HS-27A (cell line): ENCODE data around the gene ZG16.
"Not testable (repeated sequence)": the region's sequence is repeated elsewhere in the genome, so short reads cannot be mapped to it uniquely, and the experiment has no call there.

Experiments used
- DNase-seq: peaks from one replicate; pipeline ENCODE4 v3.0.0-alpha.2; 2012; ENCODE audit warnings: low read depth, missing footprints

The ZG16 gene

DNA sequence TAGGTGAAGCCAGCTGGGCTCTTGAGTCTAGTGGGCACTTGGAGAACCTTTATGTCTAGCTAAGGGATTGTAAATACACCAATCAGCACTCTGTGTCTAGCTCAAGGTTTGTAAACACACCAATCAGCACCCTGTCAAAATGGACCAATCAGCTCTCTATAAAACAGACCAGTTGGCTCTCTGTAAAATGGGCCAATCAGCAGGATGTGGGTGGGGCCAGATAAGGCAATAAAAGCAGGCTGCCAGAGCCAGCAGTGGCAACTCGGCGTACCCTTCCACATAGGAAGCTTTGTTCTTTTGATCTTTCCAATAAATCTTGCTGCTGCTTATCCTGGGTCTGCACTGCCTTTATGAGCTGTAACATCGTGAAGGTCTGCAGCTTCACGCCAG lies 29.3 kb upstream of the ZG16 start:
- DNase-seq, result not testable (repeated sequence)

DNA sequence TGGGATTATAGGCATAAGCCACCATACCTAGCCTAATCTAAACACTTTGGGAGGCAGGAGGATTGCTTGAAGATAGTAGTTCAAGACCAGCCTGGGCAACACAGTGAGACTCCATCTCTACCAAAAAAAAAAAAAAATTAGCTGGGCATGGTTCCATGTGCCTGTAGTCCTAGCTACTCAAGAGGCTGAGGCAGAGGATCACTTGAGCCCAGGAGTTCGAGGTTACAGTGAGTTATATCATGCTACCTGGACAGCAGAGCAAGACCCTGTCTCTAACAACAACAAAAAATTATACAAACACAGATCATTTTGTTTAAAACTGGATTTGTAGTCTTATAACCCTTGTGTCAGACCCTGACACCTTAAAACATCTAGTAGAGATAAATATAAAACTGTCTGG lies 24.5 kb upstream of the ZG16 start:
- DNase-seq, result no peak

DNA sequence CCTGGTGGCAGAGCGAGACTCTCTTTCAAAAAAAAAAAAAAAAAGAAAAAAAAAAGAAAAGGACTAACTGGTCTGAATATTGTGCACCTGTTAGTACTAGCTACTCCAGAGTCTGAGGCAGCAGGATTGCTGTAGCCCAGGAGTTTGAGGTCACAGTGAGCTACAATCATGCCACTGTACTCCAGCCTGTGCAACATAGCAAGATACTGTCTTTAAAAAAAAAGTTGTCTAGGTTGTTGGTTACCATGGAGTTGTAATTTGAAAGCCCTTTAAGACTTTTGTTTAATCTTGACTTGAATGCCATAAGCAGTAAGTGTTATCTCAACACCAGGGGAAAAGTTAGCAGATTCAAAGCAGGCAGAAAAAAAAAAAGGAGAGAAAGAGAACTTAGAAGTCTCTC lies 21.4 kb upstream of the ZG16 start:
- no peak for DNase-seq

DNA sequence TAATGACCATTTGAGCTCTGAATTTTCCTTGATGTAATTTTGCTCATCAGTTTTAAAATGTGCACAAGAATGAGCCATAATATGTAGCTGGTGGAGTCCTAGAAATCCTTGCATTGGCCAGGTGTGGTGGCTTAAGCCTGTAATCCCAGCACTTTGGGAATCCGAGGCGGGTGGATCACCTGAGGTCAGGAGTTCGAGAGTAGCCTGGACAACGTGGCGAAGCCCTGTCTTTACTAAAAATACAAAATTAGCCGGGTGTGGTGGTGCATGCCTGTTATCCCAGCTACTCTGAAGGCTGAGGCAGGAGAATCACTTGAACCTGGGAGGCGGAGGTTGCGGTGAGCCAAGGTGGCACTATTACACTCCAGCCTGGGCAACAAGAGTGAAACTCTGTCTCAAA lies 21.0 kb upstream of the ZG16 start:
- not testable (repeated sequence) for DNase-seq

DNA sequence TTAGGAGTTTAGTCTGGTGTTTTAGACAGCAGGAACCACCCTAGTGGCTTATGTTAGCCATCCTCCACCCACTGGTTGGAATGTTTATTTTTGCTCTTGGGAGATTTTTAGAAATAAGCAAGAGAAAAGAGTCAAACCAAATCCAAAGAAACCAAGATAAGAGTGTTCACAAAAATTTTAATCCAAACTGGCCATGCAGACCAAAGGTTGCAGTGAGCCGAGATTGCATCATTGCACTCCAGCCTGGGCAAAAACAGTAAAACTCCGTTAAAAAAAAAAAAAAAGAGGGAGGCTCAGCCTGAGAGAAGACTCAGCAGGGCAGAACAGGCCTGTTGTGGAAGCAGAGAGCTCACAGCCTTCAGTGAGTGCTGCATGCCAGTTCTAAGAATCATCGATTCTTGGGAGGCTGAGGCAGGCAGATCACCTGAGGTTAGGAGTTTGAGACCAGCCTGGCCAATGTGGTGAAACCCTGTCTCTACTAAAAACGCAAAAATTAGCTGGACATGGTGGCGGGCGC lies 20.0 kb upstream of the ZG16 start:
- no peak for DNase-seq

DNA sequence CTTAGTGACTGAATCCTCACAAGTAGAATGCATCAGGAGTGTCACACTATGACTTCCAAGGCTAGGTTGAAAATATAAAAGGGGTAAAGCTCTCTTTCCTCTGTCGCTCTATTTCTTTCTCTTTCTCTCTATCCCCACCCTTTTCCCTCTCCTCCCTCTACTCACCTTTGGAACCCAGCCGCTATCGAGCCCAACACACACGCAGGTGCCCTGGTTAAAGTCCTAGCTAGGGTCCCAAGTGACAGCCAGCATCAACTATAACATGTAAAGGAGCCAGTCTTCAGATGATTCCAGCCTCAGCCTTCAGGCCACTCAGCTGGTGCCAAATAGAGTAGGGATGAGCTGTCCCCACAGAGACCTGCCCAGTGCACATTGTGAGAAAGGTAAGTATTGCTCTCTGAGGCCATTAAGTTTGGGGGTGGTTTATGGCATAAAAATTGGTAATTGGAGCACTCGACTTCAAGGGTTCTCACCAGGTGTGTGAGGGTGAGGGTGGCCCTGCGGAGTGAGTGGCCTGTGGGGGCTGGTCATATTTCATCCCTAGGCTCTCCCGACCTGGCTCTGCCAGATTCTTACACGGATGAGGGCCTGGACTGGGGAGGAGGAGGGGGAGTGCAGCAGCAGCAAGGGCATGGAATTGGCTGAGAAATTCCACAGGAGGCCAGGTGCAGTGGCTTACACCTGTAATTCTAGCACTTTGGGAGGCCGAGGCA lies 17.3 kb upstream of the ZG16 start:
- DNase-seq, result no peak

DNA sequence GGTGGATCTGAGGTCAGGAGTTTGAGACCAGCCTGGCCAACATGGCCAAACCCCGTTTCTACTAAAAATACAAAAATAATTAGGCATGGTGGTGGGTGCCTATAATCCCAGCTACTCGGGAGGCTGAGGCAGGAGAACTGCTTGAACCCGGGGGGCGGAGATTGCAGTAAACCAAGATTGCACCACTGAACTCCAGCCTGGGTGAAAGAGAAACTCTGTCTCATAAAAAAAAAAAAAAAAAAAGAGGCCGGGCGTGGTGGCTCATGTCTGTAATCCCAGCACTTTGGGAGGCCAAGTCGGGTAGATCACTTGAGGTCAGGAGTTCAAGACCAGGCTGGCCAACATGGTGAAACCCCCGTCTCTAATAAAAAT lies 16.8 kb upstream of the ZG16 start:
- DNase-seq, result not testable (repeated sequence)

DNA sequence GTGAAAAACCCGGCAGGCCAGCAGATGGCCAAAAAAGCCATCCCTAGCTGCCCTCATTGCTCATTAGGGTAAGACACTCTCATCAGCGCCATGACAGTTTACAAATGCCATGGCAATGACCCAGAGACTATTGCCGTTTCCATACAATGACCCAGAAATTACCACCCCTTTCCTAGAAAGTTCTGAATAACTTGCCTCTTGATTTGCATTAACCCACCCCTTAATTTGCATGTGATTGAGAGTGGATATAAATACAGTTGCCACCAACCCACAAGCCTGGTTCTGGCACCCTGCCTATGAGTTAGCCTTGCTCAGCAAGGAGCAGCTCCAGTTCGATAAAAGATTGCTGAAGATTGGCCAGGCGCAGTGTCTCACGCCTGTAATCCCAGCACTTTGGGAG lies 16.2 kb upstream of the ZG16 start:
- DNase-seq, result no peak

DNA sequence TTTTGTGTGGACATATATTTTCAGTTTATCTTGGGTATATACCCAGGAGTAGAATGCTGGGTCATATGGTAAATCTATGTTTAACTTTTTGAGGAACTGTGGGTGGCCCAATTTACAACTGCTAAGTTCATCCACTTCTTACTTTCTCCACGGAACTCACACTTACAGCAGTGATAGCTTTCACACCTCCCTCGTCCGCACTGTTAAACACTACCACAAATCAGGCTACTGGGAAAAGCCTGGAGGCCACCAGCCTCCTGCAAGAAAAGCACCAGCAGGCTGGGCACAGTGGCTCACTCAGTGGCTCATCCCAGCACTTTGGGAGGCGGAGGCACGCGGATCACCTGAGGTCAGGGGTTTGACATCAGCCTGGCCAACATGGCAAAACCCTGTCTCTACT lies 14.7 kb upstream of the ZG16 start:
- no peak for DNase-seq

DNA sequence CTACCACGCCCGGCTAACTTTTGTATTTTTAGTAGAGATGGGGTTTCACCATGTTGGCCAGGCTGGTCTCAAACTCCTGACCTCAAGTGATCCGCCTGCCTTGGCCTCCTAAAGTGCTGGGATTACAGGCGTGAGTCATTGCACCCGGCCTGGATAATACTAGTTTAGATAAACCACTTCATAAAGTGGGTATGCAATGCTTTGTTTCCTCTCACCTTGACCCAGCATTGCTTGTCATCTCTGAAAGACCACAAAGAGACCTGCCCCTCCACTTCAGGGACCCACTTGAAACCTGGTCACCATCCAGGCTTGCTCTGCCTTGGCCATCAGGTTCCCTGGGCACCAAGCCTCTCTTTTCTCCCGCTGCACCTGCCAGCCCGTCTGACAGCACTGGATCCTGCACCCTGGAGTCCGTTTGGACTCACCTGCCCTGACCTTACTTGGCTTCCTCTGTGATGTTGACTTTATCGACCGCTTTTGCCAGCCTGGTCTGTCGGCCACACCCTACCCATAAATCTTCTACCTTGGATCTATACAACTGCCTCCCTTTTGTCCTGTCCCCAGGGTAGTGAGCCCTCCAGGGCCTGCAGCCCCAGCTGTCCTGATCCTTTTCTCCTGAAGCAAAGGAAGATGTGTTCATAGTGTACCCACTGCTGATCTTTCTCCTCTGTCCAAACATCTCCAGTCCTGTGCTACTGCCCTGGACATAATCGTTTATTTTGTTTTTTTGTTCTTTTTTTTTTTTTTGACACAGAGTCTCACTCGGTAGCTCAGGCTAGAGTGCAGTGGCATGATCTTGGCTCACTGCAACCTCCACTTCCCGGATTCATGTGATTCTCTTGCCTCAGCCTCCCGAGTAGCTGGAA lies 12.7 kb upstream of the ZG16 start:
- DNase-seq, result no peak

DNA sequence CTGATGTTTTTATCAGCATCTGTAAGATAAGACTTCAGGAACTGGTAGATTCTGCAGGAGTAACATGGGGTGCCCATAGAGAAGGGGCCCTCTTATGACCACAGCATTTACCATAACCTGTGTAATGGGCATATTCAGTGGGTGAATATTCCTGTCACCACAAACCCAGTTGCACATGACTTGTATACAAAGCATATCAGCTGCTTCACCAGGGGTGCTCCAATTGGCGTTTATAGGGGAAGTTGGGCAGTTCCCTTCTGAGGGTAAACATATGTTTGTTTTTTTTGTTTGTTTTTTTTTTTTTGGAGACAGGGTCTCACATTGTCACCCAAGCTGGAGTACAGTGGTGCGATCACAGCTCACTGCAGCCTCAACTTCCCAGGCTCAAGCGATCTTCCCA lies 11.5 kb upstream of the ZG16 start:
- DNase-seq, result no peak

DNA sequence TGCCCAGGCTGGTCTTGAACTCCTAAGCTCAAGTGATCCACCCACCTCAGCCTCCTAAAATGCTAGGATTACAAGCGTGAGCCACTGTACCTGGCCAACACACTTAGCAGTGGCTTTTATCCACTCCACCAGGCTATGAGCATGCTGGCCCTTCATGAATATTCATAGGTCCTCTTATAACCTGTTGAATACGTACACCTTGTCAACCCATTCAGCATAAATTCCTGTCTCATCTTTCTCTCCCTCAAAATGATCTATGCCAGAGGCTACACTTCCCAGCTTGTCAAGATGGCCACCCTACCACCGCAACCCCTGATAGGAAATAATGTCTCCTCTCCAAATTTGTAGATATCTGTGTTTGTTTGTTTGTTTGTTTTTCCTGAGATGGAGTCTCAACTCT lies 11.0 kb upstream of the ZG16 start:
- no peak for DNase-seq

DNA sequence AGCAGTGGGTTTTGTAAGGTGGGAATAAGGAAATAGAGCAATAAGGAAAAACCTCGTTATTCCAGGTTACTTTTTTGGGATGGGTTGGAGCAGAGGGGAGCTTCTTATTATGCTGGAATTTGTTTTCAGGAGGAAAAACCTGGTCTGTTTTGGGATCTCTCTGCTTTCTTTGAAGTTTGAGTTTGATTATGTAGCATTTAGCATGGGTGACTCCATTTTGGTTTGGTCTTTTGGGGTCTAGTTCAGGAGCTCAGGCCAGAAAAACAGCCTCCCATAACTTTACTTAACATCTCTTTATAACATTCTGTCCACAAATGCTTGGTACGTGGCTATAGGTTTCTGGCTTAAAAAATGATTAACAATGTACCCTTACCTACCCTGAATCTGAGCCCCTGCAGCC lies 8.5 kb upstream of the ZG16 start:
- no peak for DNase-seq

DNA sequence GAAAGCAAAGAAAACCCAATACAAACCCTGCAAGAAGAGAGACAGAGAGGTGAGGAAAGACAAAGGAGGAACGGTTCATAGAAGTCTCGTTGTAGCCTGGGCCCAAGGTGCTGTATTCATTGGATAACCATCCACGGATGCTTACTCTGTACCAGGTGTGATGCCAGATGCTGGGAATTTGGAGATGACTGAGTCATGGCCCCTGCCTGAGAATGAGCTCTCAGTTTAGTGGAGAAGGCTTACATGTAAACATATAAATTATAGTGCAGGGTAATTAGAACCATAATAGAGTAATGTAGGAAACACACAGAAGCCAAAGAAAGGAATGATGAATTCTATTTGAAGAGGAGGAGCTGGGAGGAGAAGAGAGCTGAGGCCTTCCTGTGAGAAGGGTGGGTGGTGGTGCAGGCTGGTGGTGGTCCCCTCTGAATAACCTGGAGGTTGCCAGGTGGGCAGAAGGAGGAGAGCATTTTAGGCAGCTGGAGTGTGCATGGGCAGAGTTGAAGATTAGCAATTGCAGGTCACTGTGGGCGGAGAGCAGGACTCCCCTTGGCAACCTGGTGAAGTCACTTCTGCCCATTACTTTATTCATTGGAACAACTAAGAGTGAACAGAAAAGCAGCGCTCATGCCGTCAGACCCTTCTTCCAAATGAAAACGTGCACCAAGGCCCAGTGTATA lies 7.7 kb upstream of the ZG16 start:
- DNase-seq, result no peak

DNA sequence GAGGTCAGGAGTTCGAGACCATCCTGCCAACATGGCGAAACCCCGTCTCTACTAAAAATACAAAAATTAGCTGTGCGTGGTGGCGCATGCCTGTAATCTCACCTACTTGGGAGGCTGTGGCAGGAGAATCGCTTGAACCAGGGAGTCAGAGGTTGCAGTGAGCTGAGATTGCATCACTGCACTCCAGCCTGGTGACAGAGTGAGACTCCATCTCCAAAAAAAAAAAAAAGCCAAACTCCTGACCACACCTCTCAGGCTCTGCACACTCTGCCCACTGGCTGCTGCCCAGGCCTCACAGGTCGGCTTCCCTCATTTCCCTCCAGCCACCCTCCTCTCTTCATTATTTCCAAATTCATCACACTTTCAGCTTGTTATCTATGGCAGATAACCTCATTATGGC lies 5.7 kb upstream of the ZG16 start:
- not testable (repeated sequence) for DNase-seq

DNA sequence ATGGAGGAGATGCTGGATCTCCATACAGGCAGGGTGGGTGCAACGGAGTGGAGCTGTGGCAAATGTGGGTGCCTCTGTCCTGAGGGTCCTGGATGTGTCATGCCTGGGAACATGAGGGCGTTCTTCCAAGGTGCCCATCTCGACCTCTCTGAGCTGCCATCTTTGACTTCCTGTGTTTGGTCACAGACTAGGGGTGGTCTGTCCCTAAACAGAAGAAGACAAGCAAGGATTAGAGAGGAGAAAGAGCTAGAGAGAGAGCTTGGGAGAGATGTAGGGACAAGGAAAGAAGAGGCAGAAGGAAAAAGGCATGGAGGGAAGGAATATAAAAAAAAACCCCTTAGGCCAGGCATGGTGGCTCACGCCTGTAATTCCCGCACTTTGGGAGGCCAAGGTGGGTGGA lies 3.3 kb upstream of the ZG16 start:
- DNase-seq, result no peak

DNA sequence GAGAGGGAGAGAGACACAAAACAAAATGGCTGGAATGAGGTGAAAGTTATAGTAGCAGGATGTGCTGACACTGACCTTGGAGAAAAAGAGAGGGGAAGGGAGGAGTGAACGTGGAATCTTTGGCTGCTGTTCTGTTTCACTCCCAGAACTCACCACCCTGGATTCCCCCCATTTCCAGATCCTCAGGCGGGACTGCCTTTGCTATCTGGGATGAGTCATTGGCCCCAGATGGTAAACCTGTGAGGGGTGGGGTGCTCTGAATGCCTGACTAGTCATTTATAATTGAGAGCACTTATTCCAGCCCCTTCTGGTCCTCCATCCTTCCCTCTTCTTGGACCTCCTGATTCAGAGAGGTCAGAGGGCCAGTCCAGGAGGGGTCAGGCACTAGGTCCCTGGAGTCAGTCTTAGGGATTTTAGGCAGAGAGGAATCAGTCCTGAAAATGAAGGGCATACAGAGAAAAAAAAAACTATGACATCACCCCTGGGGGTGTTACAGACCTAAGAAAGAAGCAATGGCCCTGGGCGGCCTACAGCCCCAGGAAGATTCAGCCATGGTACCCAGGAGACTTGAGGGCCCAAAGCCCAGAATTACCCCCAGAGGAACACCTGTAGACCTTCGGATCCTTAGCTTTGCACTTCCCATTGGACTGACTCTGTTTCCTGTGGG lies 2.2 kb upstream of the ZG16 start:
- no peak for DNase-seq

DNA sequence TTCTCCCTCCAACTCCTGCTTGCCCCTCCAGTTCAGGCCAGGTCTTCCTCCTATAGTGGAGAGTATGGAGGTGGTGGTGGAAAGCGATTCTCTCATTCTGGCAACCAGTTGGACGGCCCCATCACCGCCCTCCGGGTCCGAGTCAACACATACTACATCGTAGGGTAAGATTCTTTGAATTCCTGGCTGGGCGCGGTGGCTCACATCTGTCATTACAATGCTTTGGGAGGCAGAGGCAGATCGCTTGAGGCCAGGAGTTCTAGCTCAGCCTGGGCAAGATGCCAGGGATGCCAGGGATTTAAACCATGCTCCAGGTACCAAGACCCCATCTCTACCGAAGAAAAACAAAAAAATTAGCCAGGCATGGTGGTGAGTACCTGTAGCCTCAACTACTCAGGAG lies 1.4 kb downstream of the ZG16 start:
- DNase-seq, result no peak

DNA sequence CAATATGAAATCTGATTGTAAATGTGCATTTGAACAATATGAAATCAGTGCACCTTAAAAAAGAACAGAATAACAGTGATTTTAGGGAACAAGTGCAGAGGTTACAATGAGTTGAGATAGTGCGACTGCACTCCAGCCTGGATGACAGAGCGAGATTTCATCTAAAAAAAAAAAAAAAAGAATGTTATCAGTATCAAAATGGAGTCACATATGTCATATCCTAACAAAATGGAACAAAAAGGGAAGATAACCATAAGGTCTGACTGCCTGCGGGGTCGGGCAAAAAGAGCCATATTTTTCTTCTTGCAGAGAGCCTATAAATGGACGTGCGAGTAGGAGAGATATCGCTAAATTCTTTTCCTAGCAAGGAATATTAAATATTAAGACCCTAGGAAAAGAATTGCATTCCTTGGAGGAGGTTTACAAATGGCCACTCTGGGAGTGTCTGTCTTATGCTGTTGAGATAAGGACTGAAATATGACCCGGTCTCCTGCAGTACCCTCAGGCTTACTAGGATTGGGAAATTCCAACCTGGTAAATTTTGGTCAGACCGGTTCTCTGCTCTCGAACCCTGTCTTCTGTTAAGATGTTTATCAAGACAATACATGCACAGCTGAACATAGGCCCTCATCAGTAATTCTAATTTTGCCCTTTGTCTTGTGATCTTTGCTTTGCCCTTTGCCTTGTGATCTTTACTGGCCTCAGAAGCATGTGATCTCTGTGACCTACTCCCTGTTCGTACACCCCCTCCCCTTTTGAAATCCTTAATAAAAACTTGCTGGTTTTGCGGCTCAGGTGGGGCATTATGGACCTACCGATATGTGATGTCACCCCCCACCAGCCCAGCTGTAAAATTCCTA lies 5.3 kb downstream of the ZG16 start:
- DNase-seq, result not testable (repeated sequence)

DNA sequence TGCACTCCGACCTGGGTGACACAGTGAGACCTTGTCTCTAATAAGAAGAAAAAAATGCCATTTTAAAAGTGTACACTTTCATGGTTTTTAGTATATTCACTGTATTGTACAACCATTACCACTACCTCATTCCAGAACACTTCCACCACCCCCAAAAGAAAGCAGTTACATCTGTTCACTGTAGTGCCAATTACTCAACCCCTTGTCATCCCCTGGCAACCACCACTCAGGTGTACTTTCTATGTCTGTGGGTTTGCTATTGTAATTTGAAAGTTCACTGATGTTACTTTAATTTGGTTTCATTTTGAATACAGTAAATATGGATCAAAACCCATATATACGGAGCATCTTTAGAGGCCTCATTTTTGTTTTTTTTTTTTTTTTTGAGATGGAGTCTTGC lies 6.1 kb downstream of the ZG16 start:
- no peak for DNase-seq

DNA sequence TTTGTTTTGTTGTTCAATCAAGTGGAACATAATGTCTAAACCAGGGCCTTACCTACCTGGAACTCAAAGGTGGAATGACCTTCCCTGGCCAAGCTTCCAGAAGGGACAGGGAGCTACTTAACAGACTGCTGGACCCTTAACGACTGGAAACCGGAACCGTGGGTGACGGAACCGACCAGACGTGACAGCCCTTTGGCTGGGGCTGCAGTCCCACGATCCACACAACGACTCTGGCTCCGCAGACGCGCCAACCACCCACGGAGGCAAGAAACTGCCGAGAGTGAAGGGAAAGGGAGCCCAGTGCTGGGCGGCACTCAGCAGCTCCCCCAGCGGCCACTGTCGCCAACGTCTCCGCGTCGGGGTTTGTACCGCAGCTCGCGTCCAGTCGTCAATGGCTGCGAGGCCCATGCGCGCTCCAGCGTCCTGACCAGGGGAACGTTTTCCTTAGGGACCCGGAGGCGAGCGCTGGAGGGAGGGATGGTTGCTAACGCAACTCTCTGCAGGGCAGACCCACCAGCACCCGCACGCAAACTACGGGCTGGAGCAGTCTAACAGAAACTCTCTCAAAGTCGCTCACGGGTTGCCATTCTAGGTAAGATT lies 6.9 kb downstream of the ZG16 start:
- DNase-seq, result no peak
